ENCODE results near the gene OLA1.

- TF ChIP-seq, protein P1, sequence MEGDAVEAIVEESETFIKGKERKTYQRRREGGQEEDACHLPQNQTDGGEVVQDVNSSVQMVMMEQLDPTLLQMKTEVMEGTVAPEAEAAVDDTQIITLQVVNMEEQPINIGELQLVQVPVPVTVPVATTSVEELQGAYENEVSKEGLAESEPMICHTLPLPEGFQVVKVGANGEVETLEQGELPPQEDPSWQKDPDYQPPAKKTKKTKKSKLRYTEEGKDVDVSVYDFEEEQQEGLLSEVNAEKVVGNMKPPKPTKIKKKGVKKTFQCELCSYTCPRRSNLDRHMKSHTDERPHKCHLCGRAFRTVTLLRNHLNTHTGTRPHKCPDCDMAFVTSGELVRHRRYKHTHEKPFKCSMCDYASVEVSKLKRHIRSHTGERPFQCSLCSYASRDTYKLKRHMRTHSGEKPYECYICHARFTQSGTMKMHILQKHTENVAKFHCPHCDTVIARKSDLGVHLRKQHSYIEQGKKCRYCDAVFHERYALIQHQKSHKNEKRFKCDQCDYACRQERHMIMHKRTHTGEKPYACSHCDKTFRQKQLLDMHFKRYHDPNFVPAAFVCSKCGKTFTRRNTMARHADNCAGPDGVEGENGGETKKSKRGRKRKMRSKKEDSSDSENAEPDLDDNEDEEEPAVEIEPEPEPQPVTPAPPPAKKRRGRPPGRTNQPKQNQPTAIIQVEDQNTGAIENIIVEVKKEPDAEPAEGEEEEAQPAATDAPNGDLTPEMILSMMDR (IDR thresholded peaks at IDR 0.05; ENCODE audit: poor library complexity, severe bottlenecking), result no peak
- TF ChIP-seq RAD21 (conservative IDR thresholded peaks at IDR 0.05) (no peak), EZH2 (IDR thresholded peaks at IDR 0.05; ENCODE audit: borderline replicate concordance, insufficient read depth, low read length, poor library complexity, severe bottlenecking) (no peak)
Observed at GRCh38 chr2:174174741-174175140, 73.6 kb downstream of the OLA1 start.
